Neural progenitor cell (in vitro differentiated cells): Measurements from ENCODE around the gene SCO2. TPM values are rescaled to one million over a fixed set of nuclear protein-coding genes. Genes with fewer than 3 reads are reported as not detected.

ENCODE experiments used
- DNase-seq: peaks from one replicate; pipeline ENCODE4 v3.0.0-alpha.2; 2016; ENCODE audit warnings: low spot score
- H2AFZ ChIP-seq: fragments of 200-600 bp; sonication (generic); replicated peaks from 2 replicates; pipeline ENCODE4 v1.6.1; 2016; ENCODE audit warnings: antibody characterized with exemption
- H3F3A ChIP-seq: fragments of 200-600 bp; sonication (generic); 2 replicates; pipeline ENCODE4 v1.6.1; 2016; ENCODE audit warnings: antibody characterized with exemption, low read depth
- H3K27ac ChIP-seq: fragments of 200-600 bp; sonication (generic); 2 replicates; pipeline ENCODE4 v1.5.1; 2016; ENCODE audit warnings: mild to moderate bottlenecking
- H3K27me3 ChIP-seq: fragments of 200-600 bp; sonication (generic); 2 replicates; pipeline ENCODE4 v1.6.1; 2016; ENCODE audit warnings: mild to moderate bottlenecking, moderate library complexity
- H3K36me3 ChIP-seq: fragments of 200-600 bp; sonication (generic); 2 replicates; pipeline ENCODE4 v1.5.1; 2016
- H3K4me1 ChIP-seq: fragments of 200-600 bp; sonication (generic); 2 replicates; pipeline ENCODE4 v1.6.1; 2016; ENCODE audit warnings: mixed run types
- H3K4me2 ChIP-seq: fragments of 200-600 bp; sonication (generic); 2 replicates; pipeline ENCODE4 v1.6.1; 2016
- H3K4me3 ChIP-seq: fragments of 200-600 bp; sonication (generic); 2 replicates; pipeline ENCODE4 v1.5.1; 2016
- H3K79me2 ChIP-seq: fragments of 200-600 bp; sonication (generic); 2 replicates; pipeline ENCODE4 v1.6.1; 2016; ENCODE audit warnings: low read depth
- H3K9ac ChIP-seq: fragments of 200-600 bp; sonication (generic); 2 replicates; pipeline ENCODE4 v1.6.1; 2016
- H3K9me3 ChIP-seq: fragments of 200-600 bp; sonication (generic); 2 replicates; pipeline ENCODE4 v1.5.1; 2016; ENCODE audit warnings: low read depth
- H4K20me1 ChIP-seq: fragments of 200-600 bp; sonication (generic); 2 replicates; pipeline ENCODE4 v1.6.1; 2016; ENCODE audit warnings: low read depth
- H3K27ac Mint-ChIP-seq: 3 replicates; pipeline ENCODE4 v1.8.0; 2021; ENCODE audit warnings: mixed read lengths
- H3K27me3 Mint-ChIP-seq: 2 replicates; pipeline ENCODE4 v1.8.0; 2022; ENCODE audit warnings: low read depth, mild to moderate bottlenecking, inconsistent platforms, moderate library complexity, mixed read lengths; ENCODE audit not compliant: insufficient read depth
- H3K36me3 Mint-ChIP-seq: 3 replicates; pipeline ENCODE4 v1.8.0; 2021; ENCODE audit warnings: mixed read lengths
- H3K4me1 Mint-ChIP-seq: 3 replicates; pipeline ENCODE4 v1.8.0; 2021; ENCODE audit warnings: mixed read lengths
- H3K4me3 Mint-ChIP-seq: 3 replicates; pipeline ENCODE4 v1.8.0; 2021; ENCODE audit warnings: mild to moderate bottlenecking, moderate library complexity, mixed read lengths
- H3K9me3 Mint-ChIP-seq: 3 replicates; pipeline ENCODE4 v1.8.0; 2020; ENCODE audit warnings: mixed read lengths
- EZH2 ChIP-seq: fragments of 200-600 bp; sonication (generic); IDR thresholded peaks from 2 replicates; pipeline ENCODE4 v1.6.1; 2017; ENCODE audit warnings: antibody characterized with exemption, mild to moderate bottlenecking, moderate library complexity
- EZH2phosphoT487 ChIP-seq: fragments of 200-600 bp; sonication (generic); IDR thresholded peaks from 2 replicates; pipeline ENCODE4 v1.6.1; 2017; ENCODE audit warnings: antibody characterized with exemption
- total RNA-seq: library from RNA; depleted of rRNA; stranded (reverse); fragments of >200 nt; gene quantifications from 2 replicates; pipeline ENCODE4 v1.2.3, GENCODE V29; 2015; ENCODE audit warnings: low replicate concordance
- TF ChIP-seq, protein P1 (sequence below): fragments of 200-600 bp; sonication (generic); IDR thresholded peaks from 2 replicates; pipeline ENCODE4 v1.5.1; 2017; ENCODE audit warnings: antibody characterized with exemption, mild to moderate bottlenecking

SCO2 gene
- total RNA-seq, 1 donor from 2014 or later, result not detected

DNA sequence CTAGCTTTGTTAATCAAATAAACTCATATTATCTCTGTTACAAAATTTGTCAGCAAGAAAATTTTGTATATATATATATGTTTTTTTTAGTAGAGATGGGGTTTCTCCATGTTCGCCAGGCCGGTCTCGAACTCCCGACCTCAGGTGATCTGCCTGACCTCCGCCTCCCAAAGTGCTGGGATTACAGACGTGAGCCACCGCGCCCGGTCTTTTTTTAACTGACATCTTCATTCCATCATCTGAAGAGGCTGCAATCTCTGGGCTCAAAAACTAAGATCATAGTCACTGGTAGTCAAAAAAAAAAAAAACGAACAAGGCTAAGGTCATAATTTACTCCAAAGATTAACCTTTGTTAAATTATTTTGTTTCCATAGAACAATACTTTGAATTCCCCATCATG lies 15.0 kb upstream of the SCO2 start:
- H3K9me3 Mint-ChIP-seq, result no peaks in the 10 kb centered on the region
- Histone ChIP-seq H2AFZ (no peak overlapping the region), H3K27me3 (peaks cover 29% of the 10 kb centered on the region), H3K4me1 (no peaks in the 10 kb centered on the region), H3K79me2 (no peaks in the 10 kb centered on the region), H3F3A (peaks cover 17% of the 10 kb centered on the region), H3K27ac (no peak overlapping the region), H3K4me2 (no peak overlapping the region), H3K4me3 (no peak overlapping the region), H3K9ac (no peak overlapping the region), H3K36me3 (no peaks in the 10 kb centered on the region), H4K20me1 (no peaks in the 10 kb centered on the region), H3K9me3 (no peaks in the 10 kb centered on the region)
- no peaks in the 10 kb centered on the region for H3K36me3 Mint-ChIP-seq
- TF ChIP-seq EZH2phosphoT487, result no peak
- no peak for TF ChIP-seq EZH2
- TF ChIP-seq, protein P1, sequence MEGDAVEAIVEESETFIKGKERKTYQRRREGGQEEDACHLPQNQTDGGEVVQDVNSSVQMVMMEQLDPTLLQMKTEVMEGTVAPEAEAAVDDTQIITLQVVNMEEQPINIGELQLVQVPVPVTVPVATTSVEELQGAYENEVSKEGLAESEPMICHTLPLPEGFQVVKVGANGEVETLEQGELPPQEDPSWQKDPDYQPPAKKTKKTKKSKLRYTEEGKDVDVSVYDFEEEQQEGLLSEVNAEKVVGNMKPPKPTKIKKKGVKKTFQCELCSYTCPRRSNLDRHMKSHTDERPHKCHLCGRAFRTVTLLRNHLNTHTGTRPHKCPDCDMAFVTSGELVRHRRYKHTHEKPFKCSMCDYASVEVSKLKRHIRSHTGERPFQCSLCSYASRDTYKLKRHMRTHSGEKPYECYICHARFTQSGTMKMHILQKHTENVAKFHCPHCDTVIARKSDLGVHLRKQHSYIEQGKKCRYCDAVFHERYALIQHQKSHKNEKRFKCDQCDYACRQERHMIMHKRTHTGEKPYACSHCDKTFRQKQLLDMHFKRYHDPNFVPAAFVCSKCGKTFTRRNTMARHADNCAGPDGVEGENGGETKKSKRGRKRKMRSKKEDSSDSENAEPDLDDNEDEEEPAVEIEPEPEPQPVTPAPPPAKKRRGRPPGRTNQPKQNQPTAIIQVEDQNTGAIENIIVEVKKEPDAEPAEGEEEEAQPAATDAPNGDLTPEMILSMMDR, result no peak
- H3K4me3 Mint-ChIP-seq, result no peak overlapping the region
- peaks cover 5% of the 10 kb centered on the region for H3K4me1 Mint-ChIP-seq
- H3K27ac Mint-ChIP-seq, result no peak overlapping the region
- DNase-seq, result no peak
- peaks cover 17% of the 10 kb centered on the region for H3K27me3 Mint-ChIP-seq

GRCh38 chr22:50537765-50538164 lies 12.4 kb upstream of the SCO2 start:
- Mint-ChIP-seq H3K36me3 (no peaks in the 10 kb centered on the region), H3K9me3 (peaks cover 2% of the 10 kb centered on the region), H3K27ac (no peak overlapping the region), H3K4me3 (no peak overlapping the region), H3K4me1 (peaks cover 24% of the 10 kb centered on the region), H3K27me3 (peaks cover 21% of the 10 kb centered on the region)
- no peaks in the 10 kb centered on the region for H3K4me1 ChIP-seq
- H4K20me1 ChIP-seq, result no peaks in the 10 kb centered on the region
- H3K27ac ChIP-seq, result no peak overlapping the region
- no peak overlapping the region for H3K4me2 ChIP-seq
- no peaks in the 10 kb centered on the region for H3K36me3 ChIP-seq
- H3K79me2 ChIP-seq, result no peaks in the 10 kb centered on the region
- no peaks in the 10 kb centered on the region for H3K9me3 ChIP-seq
- no peak overlapping the region for H3K4me3 ChIP-seq
- peaks cover 18% of the 10 kb centered on the region for H3K27me3 ChIP-seq
- no peak overlapping the region for H2AFZ ChIP-seq
- H3F3A ChIP-seq, result peaks cover 16% of the 10 kb centered on the region
- no peak for DNase-seq
- H3K9ac ChIP-seq, result no peak overlapping the region
- no peak for TF ChIP-seq EZH2
- no peak for TF ChIP-seq EZH2phosphoT487
- TF ChIP-seq, protein P1, result no peak

DNA sequence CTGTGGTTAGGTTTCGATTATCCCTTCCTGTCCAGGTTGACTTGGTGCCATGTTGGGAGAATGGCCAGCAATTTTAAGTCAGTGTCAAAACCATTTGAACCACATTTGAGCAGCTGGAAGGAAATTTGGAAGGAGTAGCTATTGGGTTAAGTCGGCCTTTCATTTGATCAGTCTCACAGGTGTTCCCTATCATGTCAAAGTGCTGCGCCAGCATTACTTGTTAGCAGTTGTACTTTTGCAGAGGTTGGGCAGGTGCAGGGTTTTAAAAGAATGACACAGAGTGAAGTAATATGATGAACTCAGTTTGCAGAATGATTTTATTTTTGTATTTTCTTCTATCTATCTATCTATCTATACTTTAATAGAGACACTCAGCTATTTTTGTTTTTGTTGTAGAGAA lies 10.8 kb upstream of the SCO2 start:
- H3K36me3 ChIP-seq, result no peaks in the 10 kb centered on the region
- no peak overlapping the region for H3K4me3 Mint-ChIP-seq
- peaks cover under 1% of the 10 kb centered on the region for H4K20me1 ChIP-seq

More for the DNA sequence above, 10.8 kb upstream of the SCO2 start:
- no peak overlapping the region for H3K27ac ChIP-seq
- H3K4me1 Mint-ChIP-seq, result peaks cover 27% of the 10 kb centered on the region
- peaks cover 31% of the 10 kb centered on the region for H3K27me3 ChIP-seq
- no peaks in the 10 kb centered on the region for H3K79me2 ChIP-seq
- peaks cover 2% of the 10 kb centered on the region for H3K9me3 Mint-ChIP-seq
- no peak for TF ChIP-seq EZH2
- TF ChIP-seq EZH2phosphoT487, result no peak
- TF ChIP-seq, protein P1, result no peak
- H3K36me3 Mint-ChIP-seq, result no peaks in the 10 kb centered on the region
- no peak for DNase-seq
- no peak overlapping the region for H3K9ac ChIP-seq
- H3K27me3 Mint-ChIP-seq, result peaks cover 24% of the 10 kb centered on the region
- no peak overlapping the region for H3K27ac Mint-ChIP-seq
- H3K4me3 ChIP-seq, result no peak overlapping the region
- H3K9me3 ChIP-seq, result no peaks in the 10 kb centered on the region
- H3K4me1 ChIP-seq, result peaks cover 7% of the 10 kb centered on the region
- no peak overlapping the region for H3K4me2 ChIP-seq
- no peak overlapping the region for H2AFZ ChIP-seq
- peaks cover 17% of the 10 kb centered on the region for H3F3A ChIP-seq
